Liver (tissue), 9 donors: Measurements from ENCODE around the gene GUCA1A. TPM values are rescaled to one million over a fixed set of nuclear protein-coding genes. Genes with fewer than 3 reads are reported as not detected.
A peak's percentile ranks its signal among the peaks of the same experiment; 100 is the strongest.

Source experiments
- DNase-seq: peaks from one replicate; pipeline ENCODE4 v3.0.0-alpha.2; 2017; ENCODE audit warnings: low spot score
- H3K27ac ChIP-seq, 2 donors: one replicate each; pipeline ENCODE4 v1.7.0; 2013; ENCODE audit warnings: inconsistent platforms in 2 of 2, low read length in 2 of 2, control low read depth in 1 of 2, low read depth in 1 of 2, mild to moderate bottlenecking in 1 of 2
- H3K27me3 ChIP-seq, 4 donors: one replicate each; pipeline versions ENCODE4 v1.6.1 to v1.7.0; 2013; ENCODE audit warnings: low read length in 3 of 4, inconsistent platforms in 1 of 4, mild to moderate bottlenecking in 1 of 4, moderate library complexity in 1 of 4; ENCODE audit not compliant: control insufficient read depth in 4 of 4, insufficient read depth in 4 of 4
- H3K36me3 ChIP-seq, 4 donors: one replicate each; pipeline versions ENCODE4 v1.6.1 to v1.7.0; 2013; ENCODE audit warnings: low read length in 3 of 4, mild to moderate bottlenecking in 3 of 4, low read depth in 1 of 4, moderate library complexity in 1 of 4; ENCODE audit not compliant: control insufficient read depth in 4 of 4, insufficient read depth in 3 of 4
- H3K4me1 ChIP-seq, 4 donors: one replicate each; pipeline versions ENCODE4 v1.6.1 to v1.7.0; 2013; ENCODE audit warnings: low read length in 3 of 4, mild to moderate bottlenecking in 3 of 4, moderate library complexity in 1 of 4; ENCODE audit not compliant: control insufficient read depth in 4 of 4, insufficient read depth in 4 of 4
- H3K4me3 ChIP-seq, 3 donors: one replicate each; pipeline versions ENCODE4 v1.6.1 to v1.7.0; 2013; ENCODE audit warnings: low read length in 3 of 3, control low read depth in 1 of 3, low read depth in 1 of 3, mild to moderate bottlenecking in 1 of 3
- H3K9ac ChIP-seq, 2 donors: one replicate each; pipeline ENCODE4 v1.7.0; 2013; ENCODE audit warnings: low read length in 2 of 2, mild to moderate bottlenecking in 2 of 2, moderate library complexity in 2 of 2, control low read depth in 1 of 2, low read depth in 1 of 2
- H3K9me3 ChIP-seq, 4 donors: one replicate each; pipeline versions ENCODE4 v1.6.1 to v1.7.0; 2013; ENCODE audit warnings: low read length in 3 of 4; ENCODE audit not compliant: control insufficient read depth in 4 of 4
- CTCF ChIP-seq: fragments of 150-350 bp; IDR thresholded peaks from 2 replicates; pipeline ENCODE4 v1.5.1; 2017; ENCODE audit warnings: improper control_type of control experiment, low read depth, low read length; ENCODE audit not compliant: missing input control
- FOXA1 ChIP-seq: IDR thresholded peaks from 2 replicates; pipeline ENCODE4 v1.6.1; 2016; ENCODE audit warnings: antibody characterized with exemption
- FOXA2 ChIP-seq: IDR thresholded peaks from 2 replicates; pipeline ENCODE4 v1.6.1; 2016; ENCODE audit warnings: antibody characterized with exemption
- GABPA ChIP-seq, 2 donors: IDR thresholded peaks in 1 of 2; conservative IDR thresholded peaks in 1 of 2; 2 replicates each; pipeline ENCODE4 v1.6.1; 2016; ENCODE audit warnings: antibody characterized with exemption in 2 of 2, mild to moderate bottlenecking in 1 of 2, moderate library complexity in 1 of 2
- HNF4A ChIP-seq, 2 donors: conservative IDR thresholded peaks; 2 replicates each; pipeline ENCODE4 v1.6.1; 2016; ENCODE audit warnings: antibody characterized with exemption in 2 of 2, mild to moderate bottlenecking in 2 of 2
- HNF4G ChIP-seq: IDR thresholded peaks from 2 replicates; pipeline ENCODE4 v1.6.1; 2016; ENCODE audit warnings: antibody characterized with exemption
- JUND ChIP-seq, 2 donors: IDR thresholded peaks; 2 replicates each; pipeline ENCODE4 v1.6.1; 2016; ENCODE audit warnings: antibody characterized with exemption in 2 of 2
- NR2F2 ChIP-seq: IDR thresholded peaks from 2 replicates; pipeline ENCODE4 v1.6.1; 2016; ENCODE audit warnings: antibody characterized with exemption
- RAD21 ChIP-seq, 2 donors: IDR thresholded peaks; 2 replicates each; pipeline ENCODE4 v1.6.1; 2016; ENCODE audit warnings: antibody characterized with exemption in 2 of 2, mild to moderate bottlenecking in 2 of 2
- RXRA ChIP-seq, 2 donors: IDR thresholded peaks; 2 replicates each; pipeline ENCODE4 v1.6.1; 2017 to 2018; ENCODE audit warnings: antibody characterized with exemption in 2 of 2, mild to moderate bottlenecking in 1 of 2
- SP1 ChIP-seq: IDR thresholded peaks from 2 replicates; pipeline ENCODE4 v1.6.1; 2018; ENCODE audit warnings: antibody characterized with exemption, mild to moderate bottlenecking
- TAF1 ChIP-seq: conservative IDR thresholded peaks from 2 replicates; pipeline ENCODE4 v1.6.1; 2016; ENCODE audit warnings: antibody characterized with exemption, mild to moderate bottlenecking
- YY1 ChIP-seq: IDR thresholded peaks from 2 replicates; pipeline ENCODE4 v1.6.1; 2016; ENCODE audit warnings: antibody characterized with exemption, mild to moderate bottlenecking
- WGBS: extraction: QIAGEN DNeasy Blood & Tissue Kit; methylation state at CpG from one replicate; pipeline ENCODE4 v1.1.7; 2013; 5-methylcytosine and 5-hydroxymethylcytosine counted together
- polyA plus RNA-seq, 2 donors: library from polyadenylated mRNA; stranded (reverse) in 1 of 2; unstranded in 1 of 2; fragments of 200-250 nt in 1 of 2; fragments of >200 nt in 1 of 2; fragmentation: Nextera tagmentation in 1 of 2; extraction: Ambion mirVana in 1 of 2; gene quantifications; one replicate each; pipeline versions ENCODE4 v1.2.1 to v1.2.3, GENCODE V29; 2013 to 2015
- total RNA-seq, 2 donors: library from RNA; depleted of rRNA; stranded (reverse); fragments of >200 nt; gene quantifications; one replicate each; pipeline ENCODE4 v1.2.3, GENCODE V29; 2014
- TF ChIP-seq, protein P1 (sequence below): IDR thresholded peaks from 2 replicates; pipeline ENCODE4 v1.6.1; 2016; ENCODE audit warnings: antibody characterized with exemption, mild to moderate bottlenecking
- TF ChIP-seq, protein P2 (sequence below): IDR thresholded peaks from 2 replicates; pipeline ENCODE4 v1.6.1; 2016; ENCODE audit warnings: antibody characterized with exemption
- TF ChIP-seq, protein P3 (sequence below): IDR thresholded peaks from 2 replicates; pipeline ENCODE4 v1.6.1; 2016; ENCODE audit warnings: antibody characterized with exemption
- donor health status: healthy.
- donor health status: healthy.
- donor health status: healthy.
- donor health status: healthy.
- donor health status: healthy.

Gene GUCA1A
- total and polyA plus RNA-seq, 4 donors: not detected

GRCh38 chr6:42125663-42126062, 47.5 kb upstream of the GUCA1A start:
- H3K4me1 ChIP-seq: no peaks in the 10 kb centered on the region
- WGBS: 76% methylated on average over 3 of the region's 3 CpGs

DNA sequence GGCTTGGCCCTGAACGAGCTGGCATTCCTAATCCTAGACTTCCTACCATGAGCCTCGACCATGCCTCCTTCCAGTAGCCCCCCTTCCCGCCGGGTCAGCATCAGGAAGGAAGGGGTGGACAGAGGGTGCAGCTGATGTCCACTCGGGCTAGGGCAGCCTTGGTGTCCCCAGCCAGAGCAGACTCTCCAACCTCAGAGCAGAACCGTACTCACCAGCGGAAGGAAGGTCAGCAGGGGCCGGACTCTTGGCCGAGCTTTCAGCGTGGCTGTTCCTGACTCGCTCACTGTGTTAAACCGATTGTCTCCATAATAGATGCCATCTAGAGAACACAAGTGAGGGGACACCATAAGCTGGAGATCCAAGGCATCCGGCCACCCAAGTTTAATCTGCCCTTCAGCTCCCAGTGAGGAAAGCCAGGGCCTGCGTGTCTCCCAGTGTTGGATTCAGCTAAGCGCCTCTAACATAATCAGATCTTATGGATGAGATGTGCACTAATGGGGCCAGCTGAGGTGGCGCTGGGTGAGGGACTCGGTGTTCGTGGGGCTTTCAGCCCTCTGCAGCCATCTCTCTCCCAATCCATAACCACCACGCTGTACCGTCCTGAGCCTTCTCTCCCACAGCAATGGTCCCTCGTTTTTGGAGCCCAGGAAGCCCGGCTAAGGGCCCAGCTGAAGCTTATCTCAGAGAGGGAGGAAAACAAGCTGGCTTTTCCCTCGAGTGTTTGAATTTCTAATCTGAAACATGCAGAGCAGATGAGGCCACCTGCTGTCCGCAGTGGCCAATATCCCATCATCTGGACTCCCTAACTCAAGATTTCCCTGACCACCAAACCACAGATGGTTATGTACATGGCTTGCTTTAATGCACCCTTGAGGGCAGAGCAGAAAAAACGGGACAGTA, 44.5 kb upstream of the GUCA1A start:
- no peaks in the 10 kb centered on the region for H3K36me3 ChIP-seq
- no peak overlapping the region for H3K4me3 ChIP-seq
- no peaks in the 10 kb centered on the region for H3K9me3 ChIP-seq
- no peak overlapping the region for H3K9ac ChIP-seq
- no peaks in the 10 kb centered on the region for H3K27me3 ChIP-seq
- no peaks in the 10 kb centered on the region for H3K4me1 ChIP-seq
- TF ChIP-seq TAF1 (no peak), CTCF (no peak), HNF4A (conservative IDR thresholded peaks at IDR 0.05) (no peak), NR2F2 (peak; percentile 79), JUND (IDR thresholded peaks at IDR 0.05) (no peak), GABPA (IDR thresholded peaks at IDR 0.05 in 1 of 2, conservative IDR thresholded peaks at IDR 0.05 in 1 of 2) (no peak), SP1 (no peak), YY1 (no peak), RAD21 (IDR thresholded peaks at IDR 0.05) (peak in 1 of 2 donors; percentile 18), RXRA (IDR thresholded peaks at IDR 0.05) (no peak), FOXA1 (no peak), FOXA2 (no peak)
- TF ChIP-seq, protein P1, sequence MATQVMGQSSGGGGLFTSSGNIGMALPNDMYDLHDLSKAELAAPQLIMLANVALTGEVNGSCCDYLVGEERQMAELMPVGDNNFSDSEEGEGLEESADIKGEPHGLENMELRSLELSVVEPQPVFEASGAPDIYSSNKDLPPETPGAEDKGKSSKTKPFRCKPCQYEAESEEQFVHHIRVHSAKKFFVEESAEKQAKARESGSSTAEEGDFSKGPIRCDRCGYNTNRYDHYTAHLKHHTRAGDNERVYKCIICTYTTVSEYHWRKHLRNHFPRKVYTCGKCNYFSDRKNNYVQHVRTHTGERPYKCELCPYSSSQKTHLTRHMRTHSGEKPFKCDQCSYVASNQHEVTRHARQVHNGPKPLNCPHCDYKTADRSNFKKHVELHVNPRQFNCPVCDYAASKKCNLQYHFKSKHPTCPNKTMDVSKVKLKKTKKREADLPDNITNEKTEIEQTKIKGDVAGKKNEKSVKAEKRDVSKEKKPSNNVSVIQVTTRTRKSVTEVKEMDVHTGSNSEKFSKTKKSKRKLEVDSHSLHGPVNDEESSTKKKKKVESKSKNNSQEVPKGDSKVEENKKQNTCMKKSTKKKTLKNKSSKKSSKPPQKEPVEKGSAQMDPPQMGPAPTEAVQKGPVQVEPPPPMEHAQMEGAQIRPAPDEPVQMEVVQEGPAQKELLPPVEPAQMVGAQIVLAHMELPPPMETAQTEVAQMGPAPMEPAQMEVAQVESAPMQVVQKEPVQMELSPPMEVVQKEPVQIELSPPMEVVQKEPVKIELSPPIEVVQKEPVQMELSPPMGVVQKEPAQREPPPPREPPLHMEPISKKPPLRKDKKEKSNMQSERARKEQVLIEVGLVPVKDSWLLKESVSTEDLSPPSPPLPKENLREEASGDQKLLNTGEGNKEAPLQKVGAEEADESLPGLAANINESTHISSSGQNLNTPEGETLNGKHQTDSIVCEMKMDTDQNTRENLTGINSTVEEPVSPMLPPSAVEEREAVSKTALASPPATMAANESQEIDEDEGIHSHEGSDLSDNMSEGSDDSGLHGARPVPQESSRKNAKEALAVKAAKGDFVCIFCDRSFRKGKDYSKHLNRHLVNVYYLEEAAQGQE: no peak
- TF ChIP-seq, protein P2, sequence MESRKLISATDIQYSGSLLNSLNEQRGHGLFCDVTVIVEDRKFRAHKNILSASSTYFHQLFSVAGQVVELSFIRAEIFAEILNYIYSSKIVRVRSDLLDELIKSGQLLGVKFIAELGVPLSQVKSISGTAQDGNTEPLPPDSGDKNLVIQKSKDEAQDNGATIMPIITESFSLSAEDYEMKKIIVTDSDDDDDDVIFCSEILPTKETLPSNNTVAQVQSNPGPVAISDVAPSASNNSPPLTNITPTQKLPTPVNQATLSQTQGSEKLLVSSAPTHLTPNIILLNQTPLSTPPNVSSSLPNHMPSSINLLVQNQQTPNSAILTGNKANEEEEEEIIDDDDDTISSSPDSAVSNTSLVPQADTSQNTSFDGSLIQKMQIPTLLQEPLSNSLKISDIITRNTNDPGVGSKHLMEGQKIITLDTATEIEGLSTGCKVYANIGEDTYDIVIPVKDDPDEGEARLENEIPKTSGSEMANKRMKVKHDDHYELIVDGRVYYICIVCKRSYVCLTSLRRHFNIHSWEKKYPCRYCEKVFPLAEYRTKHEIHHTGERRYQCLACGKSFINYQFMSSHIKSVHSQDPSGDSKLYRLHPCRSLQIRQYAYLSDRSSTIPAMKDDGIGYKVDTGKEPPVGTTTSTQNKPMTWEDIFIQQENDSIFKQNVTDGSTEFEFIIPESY: no peak
- TF ChIP-seq, protein P3, sequence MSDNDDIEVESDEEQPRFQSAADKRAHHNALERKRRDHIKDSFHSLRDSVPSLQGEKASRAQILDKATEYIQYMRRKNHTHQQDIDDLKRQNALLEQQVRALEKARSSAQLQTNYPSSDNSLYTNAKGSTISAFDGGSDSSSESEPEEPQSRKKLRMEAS: no peak
- WGBS: 75% methylated on average over 25 of the region's 25 CpGs
- DNase-seq: no peak
- no peak overlapping the region for H3K27ac ChIP-seq

More at GRCh38 chr6:42125663-42126062, 47.5 kb upstream of the GUCA1A start:
- no peaks in the 10 kb centered on the region for H3K36me3 ChIP-seq
- H3K27me3 ChIP-seq: no peaks in the 10 kb centered on the region
- H3K4me3 ChIP-seq: no peak overlapping the region
- no peak overlapping the region for H3K9ac ChIP-seq
- no peak for DNase-seq
- H3K9me3 ChIP-seq: no peaks in the 10 kb centered on the region
- TF ChIP-seq NR2F2 (no peak), GABPA (IDR thresholded peaks at IDR 0.05 in 1 of 2, conservative IDR thresholded peaks at IDR 0.05 in 1 of 2) (no peak), HNF4G (no peak), FOXA1 (no peak), JUND (IDR thresholded peaks at IDR 0.05) (no peak)
- no peak overlapping the region for H3K27ac ChIP-seq
